Prostate gland (tissue), 2 donors: Measurements from ENCODE around the gene RCAN2.

Experiments
- CTCF ChIP-seq, 4 experiments: fragments of 200-600 bp in 2 of 4; fragments of 450-650 bp in 2 of 4; sonication (generic) in 2 of 4; IDR thresholded peaks; 1 replicate in 3 of 4; 2 replicates in 1 of 4; pipeline ENCODE4 v1.5.1; 2016 to 2019; ENCODE audit warnings: antibody characterized with exemption in 4 of 4, mild to moderate bottlenecking in 2 of 4, moderate library complexity in 2 of 4
- POLR2A ChIP-seq: fragments of 450-650 bp; IDR thresholded peaks from one replicate; pipeline ENCODE4 v1.6.1; 2016; ENCODE audit warnings: antibody characterized with exemption, mild to moderate bottlenecking

DNA sequence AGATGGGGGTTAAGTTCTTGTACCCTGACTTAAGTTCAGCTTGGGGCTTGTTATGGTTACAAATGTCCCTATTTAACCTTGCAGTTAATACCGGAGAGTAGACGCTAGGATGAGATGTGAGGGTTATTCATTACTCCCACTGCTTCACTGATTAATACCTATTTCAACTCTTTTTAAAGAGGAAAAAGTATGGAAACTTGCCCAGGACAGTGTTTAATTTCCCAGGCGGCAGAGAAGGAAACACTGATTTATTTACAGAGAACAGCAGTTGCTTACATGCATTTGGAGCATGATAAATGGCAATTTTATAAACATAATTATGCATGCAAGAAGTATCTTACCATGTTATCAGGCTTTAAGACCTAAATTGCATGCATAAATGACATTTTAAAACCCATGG lies 137.7 kb downstream of the RCAN2 start:
- TF ChIP-seq CTCF (IDR thresholded peaks at IDR 0.05) (no peak), POLR2A (no peak)
